ENCODE measurements around the gene ARRB2. TPM values are rescaled to one million over a fixed set of nuclear protein-coding genes. Genes with fewer than 3 reads are reported as not detected.

The ARRB2 gene
- polyA plus RNA-seq, 1 donor (not counting 4 experiments of a cell fraction or from before 2014, with no cell fraction given) = 11.5 TPM

DNA sequence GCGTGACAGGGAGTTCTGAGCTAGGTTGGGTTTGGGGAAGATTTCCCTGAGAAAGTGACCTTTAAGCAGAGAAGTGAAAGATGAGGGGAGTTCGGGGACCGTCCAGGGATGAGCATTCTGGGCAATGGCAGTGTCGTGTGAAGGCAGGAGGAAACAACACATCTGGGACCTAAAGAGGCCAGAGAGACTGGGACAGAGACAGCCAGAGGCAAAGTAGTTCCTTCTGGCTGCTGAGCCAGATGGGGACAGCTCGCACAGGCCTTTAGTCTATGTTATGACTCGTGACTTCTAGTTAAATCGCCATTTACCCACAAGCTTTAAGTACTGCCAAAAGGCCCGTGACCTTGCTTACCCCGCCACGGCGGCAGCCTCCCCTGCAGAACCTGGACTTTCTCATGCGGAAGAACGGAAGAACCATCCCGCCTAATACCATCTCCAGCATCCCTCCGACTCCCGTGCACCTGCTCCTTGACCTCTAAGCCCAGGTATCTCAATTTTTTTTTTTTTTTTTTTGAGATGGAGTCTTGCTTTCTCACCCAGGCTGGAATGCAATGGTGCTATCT, 12.3 kb downstream of the ARRB2 start:
- H3K4me3 ChIP-seq (ENCODE audit: control insufficient read depth in 2 of 3, extremely low read depth in 1 of 3, insufficient read depth in 2 of 3, low read depth in 1 of 3, low read length in 3 of 3) = no peak overlapping the region
- H3K4me2 ChIP-seq (ENCODE audit: control insufficient read depth, extremely low read depth, insufficient read depth, low read depth, low read length) = no peak overlapping the region
- H3K27ac ChIP-seq (ENCODE audit: control insufficient read depth, insufficient read depth, low read length) = no peak overlapping the region
- no peaks in the 10 kb centered on the region for H3K36me3 ChIP-seq (ENCODE audit: control insufficient read depth in 2 of 2, extremely low read depth in 1 of 2, insufficient read depth in 2 of 2, low read length in 2 of 2)
- H3K4me1 ChIP-seq (ENCODE audit: control insufficient read depth, extremely low read depth, insufficient read depth, low read length) = no peaks in the 10 kb centered on the region
- no peaks in the 10 kb centered on the region for H3K9me3 ChIP-seq (ENCODE audit: control insufficient read depth, low read depth, low read length)
- FAIRE-seq (no peak), DNase-seq (ENCODE audit: low read depth, low spot score) (no peak)
- no peaks in the 10 kb centered on the region for H3K27me3 ChIP-seq (ENCODE audit: control insufficient read depth, extremely low read depth, insufficient read depth, low read length)
- H3K79me2 ChIP-seq (ENCODE audit: control insufficient read depth, insufficient read depth, low read length) = no peaks in the 10 kb centered on the region
- no peak for TF ChIP-seq EZH2 (IDR thresholded peaks at IDR 0.05; ENCODE audit: low read length)
- TF ChIP-seq, protein P1, sequence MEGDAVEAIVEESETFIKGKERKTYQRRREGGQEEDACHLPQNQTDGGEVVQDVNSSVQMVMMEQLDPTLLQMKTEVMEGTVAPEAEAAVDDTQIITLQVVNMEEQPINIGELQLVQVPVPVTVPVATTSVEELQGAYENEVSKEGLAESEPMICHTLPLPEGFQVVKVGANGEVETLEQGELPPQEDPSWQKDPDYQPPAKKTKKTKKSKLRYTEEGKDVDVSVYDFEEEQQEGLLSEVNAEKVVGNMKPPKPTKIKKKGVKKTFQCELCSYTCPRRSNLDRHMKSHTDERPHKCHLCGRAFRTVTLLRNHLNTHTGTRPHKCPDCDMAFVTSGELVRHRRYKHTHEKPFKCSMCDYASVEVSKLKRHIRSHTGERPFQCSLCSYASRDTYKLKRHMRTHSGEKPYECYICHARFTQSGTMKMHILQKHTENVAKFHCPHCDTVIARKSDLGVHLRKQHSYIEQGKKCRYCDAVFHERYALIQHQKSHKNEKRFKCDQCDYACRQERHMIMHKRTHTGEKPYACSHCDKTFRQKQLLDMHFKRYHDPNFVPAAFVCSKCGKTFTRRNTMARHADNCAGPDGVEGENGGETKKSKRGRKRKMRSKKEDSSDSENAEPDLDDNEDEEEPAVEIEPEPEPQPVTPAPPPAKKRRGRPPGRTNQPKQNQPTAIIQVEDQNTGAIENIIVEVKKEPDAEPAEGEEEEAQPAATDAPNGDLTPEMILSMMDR (optimal IDR thresholded peaks at IDR 0.05 in 1 of 3, IDR thresholded peaks at IDR 0.05 in 1 of 3, conservative IDR thresholded peaks at IDR 0.05 in 1 of 3; ENCODE audit: extremely low read depth in 1 of 3, insufficient read depth in 2 of 3, low read length in 3 of 3) = no peak
- no peak overlapping the region for H3K9ac ChIP-seq (ENCODE audit: control insufficient read depth, extremely low read depth, insufficient read depth, low read length)
- no peak overlapping the region for H2AFZ ChIP-seq (ENCODE audit: control insufficient read depth, low read length)
- H3K9me1 ChIP-seq (ENCODE audit: control insufficient read depth, extremely low read depth, insufficient read depth, low read length) = no peaks in the 10 kb centered on the region
- no peaks in the 10 kb centered on the region for H4K20me1 ChIP-seq (ENCODE audit: control insufficient read depth, extremely low read depth, insufficient read depth, low read length)
- dilution Hi-C loops (cut with MboI; ENCODE audit: extremely low pct_ligation_motif_present, low sequenced_read_pairs) = no loop called here

DNA sequence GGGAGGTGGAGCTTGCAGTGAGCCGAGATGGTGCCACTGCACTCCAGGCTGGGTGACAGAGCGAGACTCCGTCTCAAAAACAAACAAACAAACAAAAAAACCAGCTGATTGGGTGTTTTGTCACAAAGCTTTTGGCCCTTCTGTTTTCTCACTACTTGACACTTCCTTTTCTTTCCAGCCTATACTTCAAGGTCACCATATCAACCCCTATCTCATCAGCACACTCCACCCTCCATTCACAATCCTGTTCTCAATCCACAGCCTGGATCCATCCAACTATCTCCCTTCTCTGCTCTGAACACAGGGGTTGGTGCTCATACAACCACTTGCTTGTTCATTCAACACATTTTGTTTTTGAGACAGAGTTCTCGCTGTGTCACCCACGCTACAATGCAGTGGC, 14.2 kb downstream of the ARRB2 start:
- Histone ChIP-seq H3K4me2 (ENCODE audit: control insufficient read depth, extremely low read depth, insufficient read depth, low read depth, low read length) (no peak overlapping the region), H3K79me2 (ENCODE audit: control insufficient read depth, insufficient read depth, low read length) (no peaks in the 10 kb centered on the region), H3K4me1 (ENCODE audit: control insufficient read depth, extremely low read depth, insufficient read depth, low read length) (no peaks in the 10 kb centered on the region), H3K27me3 (ENCODE audit: control insufficient read depth, extremely low read depth, insufficient read depth, low read length) (no peaks in the 10 kb centered on the region), H3K36me3 (ENCODE audit: control insufficient read depth in 2 of 2, extremely low read depth in 1 of 2, insufficient read depth in 2 of 2, low read length in 2 of 2) (no peaks in the 10 kb centered on the region), H3K4me3 (ENCODE audit: control insufficient read depth in 2 of 3, extremely low read depth in 1 of 3, insufficient read depth in 2 of 3, low read depth in 1 of 3, low read length in 3 of 3) (no peak overlapping the region), H3K27ac (ENCODE audit: control insufficient read depth, insufficient read depth, low read length) (no peak overlapping the region), H3K9me1 (ENCODE audit: control insufficient read depth, extremely low read depth, insufficient read depth, low read length) (no peaks in the 10 kb centered on the region), H3K9ac (ENCODE audit: control insufficient read depth, extremely low read depth, insufficient read depth, low read length) (no peak overlapping the region), H2AFZ (ENCODE audit: control insufficient read depth, low read length) (no peak overlapping the region), H3K9me3 (ENCODE audit: control insufficient read depth, low read depth, low read length) (no peaks in the 10 kb centered on the region), H4K20me1 (ENCODE audit: control insufficient read depth, extremely low read depth, insufficient read depth, low read length) (no peaks in the 10 kb centered on the region)
- FAIRE-seq = no peak
- no peak for DNase-seq (ENCODE audit: low read depth, low spot score)
- no peak for TF ChIP-seq EZH2 (IDR thresholded peaks at IDR 0.05; ENCODE audit: low read length)
- TF ChIP-seq, protein P1 (optimal IDR thresholded peaks at IDR 0.05 in 1 of 3, IDR thresholded peaks at IDR 0.05 in 1 of 3, conservative IDR thresholded peaks at IDR 0.05 in 1 of 3; ENCODE audit: extremely low read depth in 1 of 3, insufficient read depth in 2 of 3, low read length in 3 of 3) = no peak
- dilution Hi-C loops (cut with MboI; ENCODE audit: extremely low pct_ligation_motif_present, low sequenced_read_pairs) = no loop called here
